ENCODE results near the gene DCLK3.

The DCLK3 gene

DNA sequence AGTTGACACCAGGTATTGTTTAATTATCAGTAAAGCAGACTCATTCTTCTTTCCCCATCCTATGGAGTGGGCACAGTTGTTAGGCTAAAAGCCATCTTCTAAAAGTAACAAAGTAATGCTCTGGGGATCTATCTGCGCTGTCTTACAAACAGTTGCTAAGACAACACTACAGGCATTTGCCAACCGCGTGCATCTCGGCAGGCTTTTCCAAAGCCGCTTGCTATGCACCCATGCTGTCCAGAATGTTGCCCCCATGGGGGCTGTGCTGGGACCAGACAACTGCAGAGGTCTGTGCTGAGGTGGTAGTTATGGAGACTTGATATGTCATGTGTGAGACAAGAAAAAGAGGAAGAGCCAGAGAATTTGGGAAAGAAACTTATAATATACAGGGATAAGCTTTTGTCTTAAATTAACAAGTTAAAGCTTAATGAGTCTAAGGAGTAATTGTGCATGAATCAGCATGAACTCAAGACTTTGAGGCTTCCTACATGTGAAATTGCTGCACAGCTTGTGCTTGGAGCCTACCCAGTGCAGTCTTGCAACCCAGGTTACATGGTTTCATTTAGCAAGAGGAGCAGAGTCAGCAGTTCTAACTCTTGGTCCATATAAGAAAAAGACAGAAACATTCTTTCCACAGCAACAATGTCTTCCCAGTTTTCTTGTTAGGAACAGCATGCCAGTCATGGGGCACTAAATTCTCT lies 38.9 kb upstream of the DCLK3 start:
- H3K27me3 ChIP-seq (ENCODE audit: insufficient read depth, low read depth, severe bottlenecking): no peaks in the 10 kb centered on the region
- H3K36me3 ChIP-seq: no peaks in the 10 kb centered on the region
- no peak for TF ChIP-seq CTCF (IDR thresholded peaks at IDR 0.05; ENCODE audit: low read depth, low read length)
- DNase-seq: no peak
- H3K4me3 ChIP-seq (ENCODE audit: low read depth, low read length): no peak overlapping the region
- no peak overlapping the region for H3K27ac ChIP-seq
- H3K9me3 ChIP-seq (ENCODE audit: severe bottlenecking): peaks cover 18% of the 10 kb centered on the region

DNA sequence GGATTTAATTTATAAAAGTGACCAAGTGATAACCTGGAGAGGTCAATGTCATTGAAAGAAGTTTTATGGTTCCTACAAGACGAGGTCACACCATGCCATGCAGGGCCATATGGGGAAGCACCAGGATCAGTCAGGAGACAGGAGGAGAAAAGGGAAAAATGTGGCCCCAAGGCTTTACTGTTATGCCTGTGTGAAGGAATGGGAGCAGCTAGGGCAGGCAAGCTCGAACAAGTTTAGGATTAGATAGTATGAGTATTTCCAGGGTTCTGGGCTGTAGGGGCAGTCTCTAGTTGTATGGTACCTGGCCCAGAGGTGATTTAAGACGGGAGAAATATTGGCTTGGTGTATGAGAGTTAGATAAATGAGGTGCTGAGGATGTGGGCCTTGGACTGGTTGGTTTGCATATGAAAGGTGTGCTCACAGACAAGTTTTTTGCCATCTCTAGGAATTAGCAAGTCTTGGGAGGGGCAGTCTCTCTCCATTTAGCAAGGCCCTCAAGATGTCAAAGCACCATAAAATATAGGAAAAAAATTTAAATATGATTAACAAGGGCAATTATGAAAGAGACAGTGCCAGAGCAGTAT lies 36.3 kb upstream of the DCLK3 start:
- Histone ChIP-seq H3K4me3 (ENCODE audit: low read depth, low read length) (no peak overlapping the region), H3K9me3 (ENCODE audit: severe bottlenecking) (peaks cover 9% of the 10 kb centered on the region), H3K27me3 (ENCODE audit: insufficient read depth, low read depth, severe bottlenecking) (no peaks in the 10 kb centered on the region), H3K36me3 (no peaks in the 10 kb centered on the region), H3K27ac (no peak overlapping the region)
- no peak for TF ChIP-seq CTCF (IDR thresholded peaks at IDR 0.05; ENCODE audit: low read depth, low read length)
- no peak for DNase-seq

DNA sequence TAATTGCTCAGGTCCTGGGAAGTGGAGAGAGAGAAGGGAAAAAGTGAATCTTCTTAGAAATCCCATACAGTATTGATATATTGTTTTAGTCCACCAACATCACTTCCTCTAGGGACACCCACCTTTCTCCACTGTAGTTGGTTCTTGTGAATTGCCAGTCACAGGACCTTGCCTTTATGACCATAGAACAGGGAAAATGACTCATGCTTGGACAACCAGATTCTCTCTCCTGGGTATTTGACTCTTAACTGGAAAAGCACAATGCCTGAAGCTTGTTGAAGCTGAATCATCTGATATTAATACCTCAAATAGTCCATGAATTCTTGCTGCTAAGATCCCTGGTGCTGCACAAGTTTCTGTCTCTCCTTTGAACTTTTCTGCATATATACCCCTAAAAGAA lies 32.5 kb upstream of the DCLK3 start:
- TF ChIP-seq CTCF (IDR thresholded peaks at IDR 0.05; ENCODE audit: low read depth, low read length): no peak
- no peak for DNase-seq
- Histone ChIP-seq H3K27me3 (ENCODE audit: insufficient read depth, low read depth, severe bottlenecking) (no peaks in the 10 kb centered on the region), H3K27ac (no peak overlapping the region), H3K9me3 (ENCODE audit: severe bottlenecking) (no peaks in the 10 kb centered on the region), H3K36me3 (no peaks in the 10 kb centered on the region), H3K4me3 (ENCODE audit: low read depth, low read length) (no peak overlapping the region)

- no peak for TF ChIP-seq CTCF (IDR thresholded peaks at IDR 0.05; ENCODE audit: low read depth, low read length)
- no peaks in the 10 kb centered on the region for H3K9me3 ChIP-seq (ENCODE audit: severe bottlenecking)
- no peak overlapping the region for H3K27ac ChIP-seq
- H3K27me3 ChIP-seq (ENCODE audit: insufficient read depth, low read depth, severe bottlenecking): no peaks in the 10 kb centered on the region
- no peaks in the 10 kb centered on the region for H3K36me3 ChIP-seq
- no peak for DNase-seq
- no peak overlapping the region for H3K4me3 ChIP-seq (ENCODE audit: low read depth, low read length)
Measured at GRCh38 chr3:36796161-36796560, 31.8 kb upstream of the DCLK3 start.

GRCh38 chr3:36795622-36796021 lies 31.3 kb upstream of the DCLK3 start:
- no peak overlapping the region for H3K27ac ChIP-seq
- no peak overlapping the region for H3K4me3 ChIP-seq (ENCODE audit: low read depth, low read length)
- no peak for DNase-seq
- no peaks in the 10 kb centered on the region for H3K27me3 ChIP-seq (ENCODE audit: insufficient read depth, low read depth, severe bottlenecking)
- TF ChIP-seq CTCF (IDR thresholded peaks at IDR 0.05; ENCODE audit: low read depth, low read length): no peak
- no peaks in the 10 kb centered on the region for H3K36me3 ChIP-seq
- H3K9me3 ChIP-seq (ENCODE audit: severe bottlenecking): no peaks in the 10 kb centered on the region

GRCh38 chr3:36792342-36792741 lies 28.0 kb upstream of the DCLK3 start:
- no peaks in the 10 kb centered on the region for H3K27me3 ChIP-seq (ENCODE audit: insufficient read depth, low read depth, severe bottlenecking)
- no peak overlapping the region for H3K27ac ChIP-seq
- TF ChIP-seq CTCF (IDR thresholded peaks at IDR 0.05; ENCODE audit: low read depth, low read length): peak; percentile 78
- no peaks in the 10 kb centered on the region for H3K36me3 ChIP-seq
- no peaks in the 10 kb centered on the region for H3K9me3 ChIP-seq (ENCODE audit: severe bottlenecking)
- no peak overlapping the region for H3K4me3 ChIP-seq (ENCODE audit: low read depth, low read length)
- DNase-seq: peak; percentile 79
